Stimulated activated CD4-positive, alpha-beta T cell treated with anti-CD3 and anti-CD28 coated beads, Interleukin-4, amount 100 ng/mL, for 4 hours (primary cell): ENCODE results near the gene KANSL1L.

Experiments
- DNase-seq, 2 experiments: peaks; one replicate each; pipeline ENCODE4 v3.0.0-alpha.2; 2020

KANSL1L gene

GRCh38 chr2:209990838-209991237 is 180.4 kb downstream of the KANSL1L start:
- DNase-seq, result no peak

- DNase-seq, result no peak
These were observed 183.2 kb downstream of the KANSL1L start for GRCh38 chr2:209988010-209988409.

GRCh38 chr2:209986415-209986814 is 184.8 kb downstream of the KANSL1L start:
- DNase-seq, result no peak

- no peak for DNase-seq
These were observed 185.3 kb downstream of the KANSL1L start for GRCh38 chr2:209985874-209986273.

- DNase-seq, result no peak
These were observed 186.9 kb downstream of the KANSL1L start for GRCh38 chr2:209984291-209984690.

- DNase-seq, result no peak
These were observed 193.6 kb downstream of the KANSL1L start for GRCh38 chr2:209977386-209978239.

- no peak for DNase-seq
These were observed 194.4 kb downstream of the KANSL1L start for GRCh38 chr2:209976698-209977385.

- DNase-seq, result no peak
These were observed 196.6 kb downstream of the KANSL1L start for GRCh38 chr2:209974576-209974975.

GRCh38 chr2:209973328-209973727 is 197.9 kb downstream of the KANSL1L start:
- DNase-seq, result no peak
